GM13977 (cell line): ENCODE measurements around the gene MIF4GD.

Experiments used
- DNase-seq: peaks from one replicate; pipeline ENCODE4 v3.0.0; 2012; ENCODE audit warnings: low spot score
- in situ Hi-C: fragments of 300-500 bp; cut with MboI; formaldehyde crosslinking; loops from one replicate; pipeline ENCODE4 v1.12.0; 2022; ENCODE audit warnings: low sequenced_read_pairs, low pct_unique_long_range_greater_than_20kb, mixed read lengths, inconsistent platforms; ENCODE audit not compliant: unreplicated experiment
- TF ChIP-seq, protein P1 (sequence below): IDR thresholded peaks from 2 replicates; pipeline ENCODE4 v1.5.1; 2012; ENCODE audit warnings: mild to moderate bottlenecking, control low read depth; ENCODE audit not compliant: insufficient read depth; ENCODE audit errors: extremely low read depth, missing control alignments

Gene MIF4GD, protein sequence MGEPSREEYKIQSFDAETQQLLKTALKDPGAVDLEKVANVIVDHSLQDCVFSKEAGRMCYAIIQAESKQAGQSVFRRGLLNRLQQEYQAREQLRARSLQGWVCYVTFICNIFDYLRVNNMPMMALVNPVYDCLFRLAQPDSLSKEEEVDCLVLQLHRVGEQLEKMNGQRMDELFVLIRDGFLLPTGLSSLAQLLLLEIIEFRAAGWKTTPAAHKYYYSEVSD

DNA sequence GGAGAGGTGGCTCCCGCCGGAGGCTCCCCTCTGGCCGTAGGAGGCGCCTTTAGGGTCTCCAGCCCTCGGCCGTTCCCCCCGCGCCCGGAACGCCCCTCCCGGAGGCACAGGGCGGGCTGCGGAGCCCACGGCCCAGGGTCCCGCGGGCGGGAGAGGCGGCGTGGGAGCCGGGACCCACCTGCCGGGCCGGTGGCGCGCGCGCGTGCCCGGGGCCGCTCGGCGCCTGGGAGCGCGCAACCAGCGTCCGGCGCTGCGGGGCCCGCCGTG, at the start of gene MIF4GD:
Gene MIF4GD, minus strand, starts transcription at position 266 of the 267 bp plus-strand sequence. CDS start 1,036 bp downstream, outside the sequence.
- DNase-seq = no peak
- TF ChIP-seq, protein P1, sequence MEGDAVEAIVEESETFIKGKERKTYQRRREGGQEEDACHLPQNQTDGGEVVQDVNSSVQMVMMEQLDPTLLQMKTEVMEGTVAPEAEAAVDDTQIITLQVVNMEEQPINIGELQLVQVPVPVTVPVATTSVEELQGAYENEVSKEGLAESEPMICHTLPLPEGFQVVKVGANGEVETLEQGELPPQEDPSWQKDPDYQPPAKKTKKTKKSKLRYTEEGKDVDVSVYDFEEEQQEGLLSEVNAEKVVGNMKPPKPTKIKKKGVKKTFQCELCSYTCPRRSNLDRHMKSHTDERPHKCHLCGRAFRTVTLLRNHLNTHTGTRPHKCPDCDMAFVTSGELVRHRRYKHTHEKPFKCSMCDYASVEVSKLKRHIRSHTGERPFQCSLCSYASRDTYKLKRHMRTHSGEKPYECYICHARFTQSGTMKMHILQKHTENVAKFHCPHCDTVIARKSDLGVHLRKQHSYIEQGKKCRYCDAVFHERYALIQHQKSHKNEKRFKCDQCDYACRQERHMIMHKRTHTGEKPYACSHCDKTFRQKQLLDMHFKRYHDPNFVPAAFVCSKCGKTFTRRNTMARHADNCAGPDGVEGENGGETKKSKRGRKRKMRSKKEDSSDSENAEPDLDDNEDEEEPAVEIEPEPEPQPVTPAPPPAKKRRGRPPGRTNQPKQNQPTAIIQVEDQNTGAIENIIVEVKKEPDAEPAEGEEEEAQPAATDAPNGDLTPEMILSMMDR = no peak

DNA sequence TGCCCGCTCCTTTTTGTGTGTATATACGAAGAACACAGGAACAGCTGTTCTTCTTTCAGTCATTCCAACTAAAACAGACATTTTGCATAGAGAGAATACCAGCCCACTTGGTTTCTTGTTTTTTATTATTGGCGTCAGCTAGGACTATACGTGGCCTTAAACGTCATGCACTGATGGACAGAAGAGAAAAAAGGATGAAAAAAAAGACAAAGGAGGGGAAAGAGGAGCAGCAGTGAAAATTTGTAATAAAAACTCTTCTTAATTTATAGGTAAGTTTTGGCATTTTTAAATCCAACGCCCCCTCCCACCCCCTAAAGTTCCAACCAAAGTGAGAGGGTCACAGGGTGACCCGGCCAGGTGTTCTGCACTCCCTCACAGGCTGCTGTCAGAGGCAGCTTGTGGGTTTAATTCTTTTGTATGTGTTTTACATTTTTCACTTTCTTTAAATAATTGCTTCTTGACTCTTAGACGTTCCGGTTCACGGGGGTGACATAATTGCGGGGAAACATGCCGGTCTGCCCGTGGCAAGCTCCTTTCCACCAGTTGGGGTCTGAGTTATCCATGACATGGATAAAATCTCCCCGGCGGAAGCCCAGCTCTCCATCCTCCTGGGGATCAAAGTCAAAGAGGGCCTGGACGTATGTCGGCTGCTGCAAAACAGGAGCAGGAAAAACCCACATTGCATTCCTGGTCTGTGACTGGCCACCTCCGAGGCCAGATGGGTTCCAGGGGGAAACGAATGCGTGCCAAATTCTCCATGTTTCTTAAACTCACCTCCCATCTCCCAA, 49.1 kb upstream of the MIF4GD start:
- TF ChIP-seq, protein P1 = no peak
- in situ Hi-C loops = no loop called here
- peak; percentile 74 for DNase-seq

More for the DNA sequence above, at the start of gene MIF4GD:
- in situ Hi-C loops = loop anchor here (10.0 kb wide), 1 partner anchor 144 kb away; no protein-coding TSS in a partner anchor

DNA sequence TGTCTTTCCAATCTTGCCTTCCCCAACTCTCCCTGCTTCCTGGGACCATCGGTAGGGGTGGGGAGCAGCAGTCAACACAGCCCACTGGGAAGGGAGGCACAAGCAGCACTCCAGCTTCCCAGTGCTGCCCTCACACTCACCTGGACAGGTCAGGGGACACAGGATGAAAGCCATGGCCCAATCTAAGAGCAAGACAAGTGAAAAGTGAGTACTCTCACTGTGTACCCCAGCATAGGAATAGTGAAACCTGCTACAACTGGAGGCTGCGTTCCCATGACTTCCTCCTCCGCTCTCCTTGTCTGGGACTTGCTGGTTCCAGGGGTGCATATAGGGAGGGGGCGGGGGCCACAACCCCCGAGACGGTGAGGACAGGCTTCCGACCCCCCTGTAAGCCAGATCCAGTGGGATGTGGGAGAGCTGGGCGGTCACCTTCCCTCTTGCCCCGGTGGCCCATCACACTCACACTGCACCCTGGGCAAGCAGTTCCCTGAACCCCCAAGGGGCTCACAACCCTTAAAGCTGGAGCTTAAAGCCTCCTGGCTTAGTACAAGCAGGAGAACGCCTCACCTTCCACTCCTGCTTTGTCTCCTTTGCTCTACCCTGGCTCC, 47.7 kb upstream of the MIF4GD start:
- DNase-seq = no peak
- in situ Hi-C loops = no loop called here

DNA sequence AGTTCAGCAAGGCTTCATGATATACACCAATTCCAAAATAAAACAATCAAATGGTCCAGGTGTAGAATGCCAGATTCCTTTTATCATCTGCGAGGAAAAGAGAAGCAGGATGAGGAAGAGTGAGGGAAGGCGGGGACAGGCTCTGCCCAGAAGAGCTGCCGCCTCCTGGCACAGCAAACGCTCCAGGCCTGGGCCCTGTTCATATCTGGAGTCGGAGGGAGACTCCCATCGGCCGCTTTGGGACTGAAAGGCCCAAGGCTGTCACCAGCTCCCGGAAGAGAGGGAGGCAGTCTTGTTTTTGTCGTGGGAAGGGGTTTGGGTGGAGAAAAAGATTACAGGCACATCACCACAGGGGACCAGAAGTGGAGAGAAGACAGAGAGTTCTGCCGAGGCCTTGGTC, 47.2 kb upstream of the MIF4GD start:
- in situ Hi-C loops = no loop called here
- TF ChIP-seq, protein P1 = no peak
- DNase-seq = no peak

More for the DNA sequence above, 47.7 kb upstream of the MIF4GD start:
- TF ChIP-seq, protein P1 = no peak

DNA sequence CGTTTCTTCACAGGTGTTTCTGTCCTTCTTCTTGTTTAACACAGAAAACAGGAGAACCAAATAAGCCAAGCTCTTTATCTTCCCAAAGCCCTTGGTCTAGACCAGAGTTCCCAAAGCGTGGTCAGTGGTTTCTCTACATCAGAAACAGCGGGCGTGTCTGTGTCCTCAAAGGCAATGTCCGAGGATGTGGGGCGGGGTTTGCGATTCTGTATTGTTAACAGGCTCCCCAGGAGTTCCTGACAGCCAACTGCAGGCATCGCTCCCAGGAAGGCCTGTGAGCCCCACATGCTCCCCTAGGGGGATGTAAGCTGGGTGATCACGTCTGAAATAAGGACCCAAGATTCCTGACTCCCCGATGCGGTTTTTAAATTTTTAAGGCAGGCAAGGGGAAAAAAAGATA, 46.6 kb upstream of the MIF4GD start:
- TF ChIP-seq, protein P1 = no peak
- in situ Hi-C loops = no loop called here
- DNase-seq = no peak

DNA sequence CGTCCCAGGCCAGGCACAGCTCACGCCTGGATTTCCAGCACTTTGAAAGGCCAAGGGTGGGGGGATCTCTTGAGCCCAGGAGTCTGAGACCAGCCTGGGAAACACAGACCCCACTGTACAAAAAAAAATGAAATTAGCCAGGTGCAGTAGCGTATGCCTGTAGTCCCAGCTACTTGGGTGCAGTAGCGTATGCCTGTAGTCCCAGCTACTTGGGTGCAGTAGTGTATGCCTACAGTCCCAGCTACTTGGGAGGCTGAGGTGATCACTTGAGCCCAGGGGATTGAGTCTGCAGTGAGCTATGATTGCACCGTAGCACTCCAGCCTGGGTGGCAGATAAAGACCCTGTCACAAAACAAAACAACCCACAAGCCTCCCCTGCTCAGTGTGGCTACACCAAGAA, 45.2 kb upstream of the MIF4GD start:
- TF ChIP-seq, protein P1 = no peak
- no peak for DNase-seq
- in situ Hi-C loops = no loop called here
